PC-3 (cell line): Measurements from ENCODE around the gene PTPRN2. TPM values are rescaled to one million over a fixed set of nuclear protein-coding genes. Genes with fewer than 3 reads are reported as not detected.

Experiments used
- ATAC-seq: fragments of 200-7000 bp; cut with Tn5 transposase; 2 replicates; pipeline ENCODE4 v1.9.1; 2020; ENCODE audit warnings: mild to moderate bottlenecking, moderate library complexity
- BruUV-seq: library from RNA; stranded (reverse); fragments of 400-500 nt; replicated peaks from 2 replicates; lab custom pipeline; 2021; lab: Mats Ljungman, UMichigan
- CTCF ChIA-PET: fragments of 300-600 bp; sonication (Branson Sonifier 250); formaldehyde crosslinking; loops from one replicate; lab custom pipeline; 2022; ENCODE audit warnings: antibody characterized with exemption; lab: Charles Lee
- POLR2A ChIA-PET: fragments of 300-600 bp; sonication (Branson Sonifier 250); formaldehyde crosslinking; loops from one replicate; lab custom pipeline; 2022; ENCODE audit warnings: antibody characterized with exemption; ENCODE audit not compliant: unreplicated experiment; lab: Charles Lee
- DNase-seq: peaks from one replicate; pipeline ENCODE4 v3.0.0-alpha.2; 2015
- H2AFZ ChIP-seq: fragments of 300-600 bp; sonication (generic); 2 replicates; pipeline ENCODE4 v1.6.0; 2016; ENCODE audit warnings: antibody characterized with exemption, low read length
- H3F3A ChIP-seq: fragments of 300-600 bp; sonication (generic); one replicate; pipeline ENCODE4 v1.6.0; 2017; ENCODE audit warnings: antibody characterized with exemption, low read length, control low read depth, mild to moderate bottlenecking; ENCODE audit not compliant: unreplicated experiment
- H3K27ac ChIP-seq: fragments of 300-600 bp; sonication (generic); 2 replicates; pipeline ENCODE4 v1.5.1; 2016; ENCODE audit warnings: mild to moderate bottlenecking, low read length
- H3K27me3 ChIP-seq: fragments of 300-600 bp; sonication (generic); 2 replicates; pipeline ENCODE4 v1.6.1; 2016; ENCODE audit warnings: low read length, mixed read lengths
- H3K36me3 ChIP-seq: fragments of 300-600 bp; sonication (generic); 2 replicates; pipeline ENCODE4 v1.6.1; 2016; ENCODE audit warnings: low read depth, mixed run types, low read length, mixed read lengths
- H3K4me1 ChIP-seq: fragments of 300-600 bp; sonication (generic); 2 replicates; pipeline ENCODE4 v1.5.1; 2016; ENCODE audit warnings: low read length; ENCODE audit not compliant: insufficient read depth
- H3K4me2 ChIP-seq: fragments of 300-600 bp; sonication (generic); 2 replicates; pipeline ENCODE4 v1.6.0; 2016; ENCODE audit warnings: low read length
- H3K4me3 ChIP-seq: fragments of 300-600 bp; sonication (generic); 2 replicates; pipeline ENCODE4 v1.5.1; 2016; ENCODE audit warnings: mild to moderate bottlenecking, low read length, mixed read lengths
- H3K79me2 ChIP-seq: fragments of 300-600 bp; sonication (generic); 2 replicates; pipeline ENCODE4 v1.6.1; 2017; ENCODE audit warnings: low read length, mixed read lengths
- H3K9ac ChIP-seq: fragments of 300-600 bp; sonication (generic); 2 replicates; pipeline ENCODE4 v1.6.0; 2016; ENCODE audit warnings: mild to moderate bottlenecking, low read length
- H3K9me2 ChIP-seq: fragments of 300-600 bp; sonication (generic); replicated peaks from 2 replicates; pipeline ENCODE4 v1.6.1; 2016; ENCODE audit warnings: mixed run types, low read length, mixed read lengths
- H3K9me3 ChIP-seq: fragments of 300-600 bp; sonication (generic); 2 replicates; pipeline ENCODE4 v1.6.1; 2016; ENCODE audit warnings: low read length, mixed read lengths
- H4K20me1 ChIP-seq: fragments of 300-600 bp; sonication (generic); 2 replicates; pipeline ENCODE4 v1.6.1; 2016; ENCODE audit warnings: low read length, mixed read lengths
- EZH2 ChIP-seq: fragments of 300-600 bp; sonication (generic); IDR thresholded peaks from one replicate; pipeline ENCODE4 v1.6.1; 2017; ENCODE audit warnings: antibody characterized with exemption, mild to moderate bottlenecking, low read length; ENCODE audit not compliant: unreplicated experiment
- EZH2phosphoT487 ChIP-seq: fragments of 300-600 bp; sonication (generic); IDR thresholded peaks from 2 replicates; pipeline ENCODE4 v1.6.1; 2018; ENCODE audit warnings: mild to moderate bottlenecking, antibody characterized with exemption, low read length, borderline replicate concordance
- intact Hi-C: fragments of 100-400 bp; cut with micrococcal nuclease; formaldehyde crosslinking; loops from 2 replicates; pipeline ENCODE4 v1.9.0; 2023
- total RNA-seq: library from RNA; depleted of rRNA; stranded (reverse); fragments of >200 nt; gene quantifications from 2 replicates; pipeline ENCODE4 v1.2.3, GENCODE V29; 2014
- TF ChIP-seq, protein P1 (sequence below): fragments of 300-600 bp; sonication (generic); conservative IDR thresholded peaks from 2 replicates; pipeline ENCODE4 v1.5.1; 2017; ENCODE audit warnings: antibody characterized with exemption, low read depth, mild to moderate bottlenecking, low read length

PTPRN2 gene
- total RNA-seq, 1 experiment from 2014 or later: 3.2 TPM

DNA sequence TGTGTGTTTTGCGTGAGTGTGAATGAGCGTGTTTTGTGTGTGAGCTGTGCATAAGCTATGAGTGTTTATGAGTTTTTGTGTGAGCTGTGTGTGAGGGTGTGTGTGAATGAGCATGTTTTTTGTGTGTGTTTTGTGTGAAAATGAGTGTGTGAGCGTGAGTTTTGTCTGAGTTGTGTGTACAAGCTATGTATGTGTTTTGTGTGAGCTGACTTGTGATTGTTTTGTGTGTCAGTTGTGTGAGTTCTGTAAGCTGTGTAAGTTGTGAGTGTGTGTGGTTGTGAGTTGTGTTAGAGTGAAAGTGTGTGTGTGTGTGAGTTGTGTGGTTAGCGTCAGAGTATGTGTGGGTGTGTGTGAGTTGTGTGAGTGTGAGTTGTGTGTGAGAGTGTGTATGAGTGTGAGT is 343.2 kb downstream of the PTPRN2 start:
- no TSS peak for BruUV-seq
- no peak for DNase-seq
- no peak for ATAC-seq
- intact Hi-C loops: no loop called here
- Histone ChIP-seq H3K4me2 (no peak overlapping the region), H3K4me1 (peaks cover 7% of the 10 kb centered on the region), H3K4me3 (no peak overlapping the region), H3K9me3 (no peaks in the 10 kb centered on the region), H3K9me2 (no peaks in the 10 kb centered on the region), H3K27ac (no peak overlapping the region), H3K36me3 (no peaks in the 10 kb centered on the region), H3K79me2 (no peaks in the 10 kb centered on the region), H3K27me3 (no peaks in the 10 kb centered on the region), H2AFZ (no peak overlapping the region), H4K20me1 (no peaks in the 10 kb centered on the region), H3F3A (no peaks in the 10 kb centered on the region), H3K9ac (no peak overlapping the region)
- ChIA-PET CTCF (no interaction called here), POLR2A (no interaction called here)
- no peak for TF ChIP-seq EZH2
- no peak for TF ChIP-seq EZH2phosphoT487
- TF ChIP-seq, protein P1, sequence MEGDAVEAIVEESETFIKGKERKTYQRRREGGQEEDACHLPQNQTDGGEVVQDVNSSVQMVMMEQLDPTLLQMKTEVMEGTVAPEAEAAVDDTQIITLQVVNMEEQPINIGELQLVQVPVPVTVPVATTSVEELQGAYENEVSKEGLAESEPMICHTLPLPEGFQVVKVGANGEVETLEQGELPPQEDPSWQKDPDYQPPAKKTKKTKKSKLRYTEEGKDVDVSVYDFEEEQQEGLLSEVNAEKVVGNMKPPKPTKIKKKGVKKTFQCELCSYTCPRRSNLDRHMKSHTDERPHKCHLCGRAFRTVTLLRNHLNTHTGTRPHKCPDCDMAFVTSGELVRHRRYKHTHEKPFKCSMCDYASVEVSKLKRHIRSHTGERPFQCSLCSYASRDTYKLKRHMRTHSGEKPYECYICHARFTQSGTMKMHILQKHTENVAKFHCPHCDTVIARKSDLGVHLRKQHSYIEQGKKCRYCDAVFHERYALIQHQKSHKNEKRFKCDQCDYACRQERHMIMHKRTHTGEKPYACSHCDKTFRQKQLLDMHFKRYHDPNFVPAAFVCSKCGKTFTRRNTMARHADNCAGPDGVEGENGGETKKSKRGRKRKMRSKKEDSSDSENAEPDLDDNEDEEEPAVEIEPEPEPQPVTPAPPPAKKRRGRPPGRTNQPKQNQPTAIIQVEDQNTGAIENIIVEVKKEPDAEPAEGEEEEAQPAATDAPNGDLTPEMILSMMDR: no peak

DNA sequence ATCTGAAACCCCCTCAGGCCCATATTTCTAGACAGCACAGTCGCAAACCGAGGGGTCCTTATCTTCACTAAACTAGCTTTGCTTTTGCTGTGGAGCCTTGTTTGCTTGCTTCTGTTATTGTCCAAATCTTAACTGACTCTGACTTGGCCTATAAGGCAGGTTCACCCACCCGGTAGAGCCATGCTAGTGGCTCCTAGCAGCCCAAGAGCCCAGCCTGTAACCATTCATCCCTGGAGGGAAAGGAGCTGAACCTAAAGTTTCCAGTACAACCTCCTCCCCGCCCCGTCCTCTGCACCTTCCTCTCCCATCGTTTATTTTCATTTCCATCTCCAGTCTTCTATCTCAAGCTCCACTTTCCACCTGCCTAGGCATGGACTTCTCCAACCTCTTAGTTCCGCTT is 345.7 kb downstream of the PTPRN2 start:
- H4K20me1 ChIP-seq: no peaks in the 10 kb centered on the region
- DNase-seq (no peak), ATAC-seq (no peak)
- no peak overlapping the region for H3K4me2 ChIP-seq
- H3K36me3 ChIP-seq: no peaks in the 10 kb centered on the region
- no peaks in the 10 kb centered on the region for H3K79me2 ChIP-seq
- no peaks in the 10 kb centered on the region for H3F3A ChIP-seq
- H3K9me2 ChIP-seq: no peaks in the 10 kb centered on the region
- TF ChIP-seq EZH2phosphoT487 (no peak), EZH2 (no peak)
- TF ChIP-seq, protein P1: no peak
- intact Hi-C loops: no loop called here
- no peak overlapping the region for H3K9ac ChIP-seq
- ChIA-PET POLR2A (no interaction called here), CTCF (no interaction called here)
- no peak overlapping the region for H3K4me3 ChIP-seq
- no peak overlapping the region for H2AFZ ChIP-seq
- peaks cover 26% of the 10 kb centered on the region for H3K4me1 ChIP-seq
- BruUV-seq: no TSS peak
- H3K9me3 ChIP-seq: no peaks in the 10 kb centered on the region
- no peak overlapping the region for H3K27ac ChIP-seq
- H3K27me3 ChIP-seq: no peaks in the 10 kb centered on the region

DNA sequence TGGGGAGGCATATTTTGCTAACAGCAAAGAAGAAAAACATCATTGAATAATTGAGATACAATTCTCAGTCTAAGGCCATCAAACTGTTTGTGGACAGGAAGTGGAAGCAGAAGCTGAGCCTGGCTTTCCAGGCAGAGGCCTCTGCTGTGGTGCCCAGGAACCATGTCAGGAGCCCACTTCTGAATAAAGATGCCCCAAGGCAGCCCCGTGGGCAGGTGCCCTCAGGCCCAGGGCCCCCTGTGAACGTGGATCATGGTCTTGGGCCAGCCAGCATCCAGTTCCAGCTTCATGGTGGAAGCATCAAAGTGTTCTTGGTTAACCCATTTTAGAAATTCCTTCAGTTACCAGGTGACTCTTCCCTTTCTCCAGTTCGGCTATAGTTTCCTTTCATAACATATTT is 346.8 kb downstream of the PTPRN2 start:
- Histone ChIP-seq H2AFZ (no peak overlapping the region), H3K36me3 (no peaks in the 10 kb centered on the region), H3K27ac (no peak overlapping the region), H3K9me2 (no peaks in the 10 kb centered on the region), H3K9me3 (no peaks in the 10 kb centered on the region), H3K27me3 (no peaks in the 10 kb centered on the region), H3K4me2 (no peak overlapping the region), H4K20me1 (no peaks in the 10 kb centered on the region), H3K4me1 (peaks cover 26% of the 10 kb centered on the region), H3K9ac (no peak overlapping the region), H3K79me2 (no peaks in the 10 kb centered on the region), H3F3A (no peaks in the 10 kb centered on the region), H3K4me3 (no peak overlapping the region)
- TF ChIP-seq EZH2phosphoT487 (no peak), EZH2 (no peak)
- TF ChIP-seq, protein P1: no peak
- no TSS peak for BruUV-seq
- ChIA-PET POLR2A (no interaction called here), CTCF (no interaction called here)
- DNase-seq: no peak
- intact Hi-C loops: no loop called here
- no peak for ATAC-seq
